ENCODE results near the gene AJAP1.

DNA sequence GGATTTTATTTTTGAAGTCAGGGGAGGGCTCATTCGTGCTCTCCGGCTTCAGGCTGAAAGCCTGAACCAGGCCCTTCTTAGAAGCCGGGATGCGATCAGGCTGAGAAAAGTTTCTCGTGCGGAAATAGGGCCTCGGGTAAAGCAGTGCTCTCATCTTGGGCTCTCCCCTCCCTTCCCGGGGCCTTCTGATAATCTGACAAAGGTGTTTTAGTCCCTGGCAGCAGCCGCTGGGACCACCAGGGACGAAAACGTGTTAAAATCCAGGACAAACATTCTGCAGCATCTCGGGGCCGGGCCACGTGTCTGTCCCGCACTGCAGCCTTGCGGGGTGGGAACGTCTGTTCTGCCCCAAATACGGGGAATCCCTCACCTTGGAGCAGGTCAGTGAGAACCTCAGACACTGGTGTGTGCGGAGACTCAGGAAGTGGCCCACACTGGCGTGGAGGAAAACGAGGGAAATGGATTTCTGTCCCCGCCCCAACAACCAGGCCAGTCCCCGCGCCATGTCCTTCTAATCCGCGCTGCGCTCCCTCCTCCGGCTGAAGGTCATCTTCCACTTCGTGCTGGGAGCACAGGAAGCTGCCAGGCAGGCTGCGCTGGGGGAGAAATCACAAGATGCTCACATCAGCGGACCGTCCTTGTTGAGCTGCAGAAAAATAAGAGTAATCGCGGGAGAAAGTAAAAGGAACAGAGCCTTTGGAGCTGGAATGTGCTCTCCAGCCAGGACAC is 16.6 kb upstream of the AJAP1 start:
- TF ChIP-seq CTCF (IDR thresholded peaks at IDR 0.05; ENCODE audit: insufficient read depth, low read length) (no peak), POLR2AphosphoS5 (IDR thresholded peaks at IDR 0.05; ENCODE audit: low read depth) (no peak), GABPA (IDR thresholded peaks at IDR 0.05; ENCODE audit: low read depth) (no peak), REST (IDR thresholded peaks at IDR 0.05; ENCODE audit: insufficient replicate concordance, low read depth) (no peak), SPI1 (IDR thresholded peaks at IDR 0.05; ENCODE audit: borderline replicate concordance, low read depth) (no peak)
